Stomach (tissue), 4 donors: Measurements from ENCODE around the gene NDUFS4.

Experiments used
- POLR2A ChIP-seq, 4 donors: fragments of 450-650 bp; IDR thresholded peaks; one replicate each; pipeline ENCODE4 v1.6.1; 2016; ENCODE audit warnings: antibody characterized with exemption in 4 of 4, control low read depth in 2 of 4, mild to moderate bottlenecking in 1 of 4, moderate library complexity in 1 of 4
- TF ChIP-seq, protein P1 (sequence below), 7 experiments: fragments of 450-650 bp in 4 of 7; fragments of 200-600 bp in 3 of 7; sonication (generic) in 3 of 7; IDR thresholded peaks; one replicate each; pipeline ENCODE4 v1.5.1; 2016 to 2019; ENCODE audit warnings: antibody characterized with exemption in 7 of 7, control low read depth in 2 of 7, mild to moderate bottlenecking in 1 of 7

- TF ChIP-seq, protein P1, sequence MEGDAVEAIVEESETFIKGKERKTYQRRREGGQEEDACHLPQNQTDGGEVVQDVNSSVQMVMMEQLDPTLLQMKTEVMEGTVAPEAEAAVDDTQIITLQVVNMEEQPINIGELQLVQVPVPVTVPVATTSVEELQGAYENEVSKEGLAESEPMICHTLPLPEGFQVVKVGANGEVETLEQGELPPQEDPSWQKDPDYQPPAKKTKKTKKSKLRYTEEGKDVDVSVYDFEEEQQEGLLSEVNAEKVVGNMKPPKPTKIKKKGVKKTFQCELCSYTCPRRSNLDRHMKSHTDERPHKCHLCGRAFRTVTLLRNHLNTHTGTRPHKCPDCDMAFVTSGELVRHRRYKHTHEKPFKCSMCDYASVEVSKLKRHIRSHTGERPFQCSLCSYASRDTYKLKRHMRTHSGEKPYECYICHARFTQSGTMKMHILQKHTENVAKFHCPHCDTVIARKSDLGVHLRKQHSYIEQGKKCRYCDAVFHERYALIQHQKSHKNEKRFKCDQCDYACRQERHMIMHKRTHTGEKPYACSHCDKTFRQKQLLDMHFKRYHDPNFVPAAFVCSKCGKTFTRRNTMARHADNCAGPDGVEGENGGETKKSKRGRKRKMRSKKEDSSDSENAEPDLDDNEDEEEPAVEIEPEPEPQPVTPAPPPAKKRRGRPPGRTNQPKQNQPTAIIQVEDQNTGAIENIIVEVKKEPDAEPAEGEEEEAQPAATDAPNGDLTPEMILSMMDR (IDR thresholded peaks at IDR 0.05), result no peak
- TF ChIP-seq POLR2A (IDR thresholded peaks at IDR 0.05), result no peak
Measured at GRCh38 chr5:53604309-53604708, 43.9 kb downstream of the NDUFS4 start.
